GM12874 (cell line): ENCODE measurements around the gene LILRB1.

Source experiments
- CTCF ChIP-seq: IDR thresholded peaks from 2 replicates; pipeline ENCODE4 v1.5.1; 2011; ENCODE audit warnings: low read depth, mild to moderate bottlenecking, control low read depth, low read length, moderate library complexity; ENCODE audit not compliant: insufficient read depth

LILRB1 gene

GRCh38 chr19:54616057-54616456 is 14.2 kb upstream of the LILRB1 start:
- no peak for TF ChIP-seq CTCF

- TF ChIP-seq CTCF, result no peak
These were observed 13.3 kb upstream of the LILRB1 start for GRCh38 chr19:54616821-54617560.

- no peak for TF ChIP-seq CTCF
These were observed 9.8 kb upstream of the LILRB1 start for GRCh38 chr19:54620464-54620863.

- no peak for TF ChIP-seq CTCF
These were observed 7.9 kb upstream of the LILRB1 start for GRCh38 chr19:54622431-54622830.

GRCh38 chr19:54626757-54627156 is 3.5 kb upstream of the LILRB1 start:
- no peak for TF ChIP-seq CTCF

GRCh38 chr19:54630782-54631181 is 498 bp downstream of the LILRB1 start:
- no peak for TF ChIP-seq CTCF

- no peak for TF ChIP-seq CTCF
These were observed 3.1 kb downstream of the LILRB1 start for GRCh38 chr19:54633401-54633800.

- TF ChIP-seq CTCF, result no peak
These were observed 8.4 kb downstream of the LILRB1 start for GRCh38 chr19:54638683-54639082.
